K562 (cell line): ENCODE data around the gene LRIT1. TPM values are rescaled to one million over a fixed set of nuclear protein-coding genes. Genes with fewer than 3 reads are reported as not detected.

ENCODE experiments used
- ATAC-seq: fragments of 200-7000 bp; cut with Tn5 transposase; 3 replicates; pipeline ENCODE4 v1.9.1; 2020; ENCODE audit warnings: moderate library complexity
- BruUV-seq: library from RNA; stranded (reverse); fragments of 400-500 nt; replicated peaks from 2 replicates; lab custom pipeline; 2021; lab: Mats Ljungman, UMichigan
- CTCF ChIA-PET: fragments of 300-600 bp; formaldehyde crosslinking; extraction: SDS; loops from one replicate; lab custom pipeline; 2021; ENCODE audit warnings: low intra/inter-chr PET ratio; lab: Yijun Ruan, JAX
- POLR2A ChIA-PET: fragments of 300-600, 350-650 bp; sonication (Branson Sonifier 250); formaldehyde crosslinking; extraction: SDS; loops from one replicate; lab custom pipeline; 2021; ENCODE audit warnings: antibody characterized with exemption, inconsistent platforms; lab: Yijun Ruan, JAX
- DNase-seq, 4 experiments: peaks; one replicate each; pipeline versions ENCODE4 v3.0.0 to v3.0.0-alpha.2; 2011 to 2018; ENCODE audit warnings: low spot score in 3 of 4, mixed read lengths in 3 of 4; ENCODE audit errors: extremely low read depth in 1 of 4
- FAIRE-seq: peaks from 2 replicates; lab custom pipeline; 2011; peaks lifted over from hg19 to GRCh38; lab: Jason Lieb, UNC
- H2AFZ ChIP-seq: 2 replicates; pipeline ENCODE4 v1.6.0; 2011; ENCODE audit warnings: low read depth, low read length, control low read depth, inconsistent platforms
- H3K27ac ChIP-seq: fragments of 200-600 bp; 3 replicates; pipeline ENCODE4 v1.8.0; 2011; ENCODE audit warnings: low read depth, mild to moderate bottlenecking, control low read depth, inconsistent platforms, low read length, moderate library complexity, mixed read lengths; ENCODE audit errors: extremely low read depth
- H3K27me3 ChIP-seq, 2 experiments: fragments of 300-600 bp in 1 of 2; 2 replicates in 1 of 2; 3 replicates in 1 of 2; pipeline versions ENCODE4 v1.6.0 to v1.8.0; 2011; ENCODE audit warnings: inconsistent platforms in 2 of 2, low read length in 2 of 2, mild to moderate bottlenecking in 1 of 2, mixed read lengths in 1 of 2, moderate library complexity in 1 of 2; ENCODE audit not compliant: control insufficient read depth in 2 of 2, insufficient read depth in 2 of 2
- H3K36me3 ChIP-seq: fragments of 300-600 bp; 3 replicates; pipeline ENCODE4 v1.8.0; 2011; ENCODE audit warnings: mild to moderate bottlenecking, low read length, inconsistent platforms; ENCODE audit not compliant: control insufficient read depth, insufficient read depth
- H3K4me1 ChIP-seq, 2 experiments: fragments of 200-600 bp in 1 of 2; replicated peaks in 1 of 2; 2 replicates in 1 of 2; 3 replicates in 1 of 2; pipeline versions ENCODE4 v1.5.1 to v1.8.0; 2011; ENCODE audit warnings: inconsistent platforms in 2 of 2, low read length in 2 of 2, mild to moderate bottlenecking in 1 of 2, mixed read lengths in 1 of 2, moderate library complexity in 1 of 2; ENCODE audit not compliant: control insufficient read depth in 2 of 2, insufficient read depth in 2 of 2
- H3K4me2 ChIP-seq: 2 replicates; pipeline ENCODE4 v1.6.1; 2011; ENCODE audit warnings: low read length, control low read depth, inconsistent platforms, mixed read lengths; ENCODE audit not compliant: insufficient read depth
- H3K4me3 ChIP-seq: fragments of 200-600 bp; sonication (generic), shearing (Covaris generic); 2 replicates; pipeline ENCODE4 v1.5.1; 2016; ENCODE audit warnings: control low read depth, inconsistent platforms
- H3K79me2 ChIP-seq: fragments of 200-600 bp; 3 replicates; pipeline ENCODE4 v1.8.0; 2011; ENCODE audit warnings: low read length, inconsistent platforms; ENCODE audit not compliant: control insufficient read depth, insufficient read depth
- H3K9ac ChIP-seq, 2 experiments: 2 replicates each; pipeline versions ENCODE4 v1.6.0 to v1.6.1; 2011; ENCODE audit warnings: low read depth in 2 of 2, low read length in 2 of 2, control low read depth in 1 of 2, inconsistent platforms in 1 of 2, mild to moderate bottlenecking in 1 of 2, mixed read lengths in 1 of 2; ENCODE audit not compliant: insufficient read depth in 1 of 2
- H3K9me1 ChIP-seq: one replicate; pipeline ENCODE4 v1.6.0; 2011; ENCODE audit warnings: inconsistent platforms, mild to moderate bottlenecking, low read length, moderate library complexity; ENCODE audit not compliant: control insufficient read depth, insufficient read depth
- H3K9me3 ChIP-seq: replicated peaks from 2 replicates; pipeline ENCODE4 v1.5.1; 2011; ENCODE audit warnings: low read depth, low read length, inconsistent platforms; ENCODE audit not compliant: control insufficient read depth, insufficient read depth
- H4K20me1 ChIP-seq: replicated peaks from 2 replicates; pipeline ENCODE4 v1.6.1; 2011; ENCODE audit warnings: low read length, inconsistent platforms, mixed read lengths; ENCODE audit not compliant: control insufficient read depth, insufficient read depth
- CREB1 ChIP-seq, 2 experiments: sonication (generic) in 1 of 2; formaldehyde crosslinking in 1 of 2; IDR thresholded peaks; 2 replicates each; pipeline versions ENCODE4 v1.6.1 to v1.8.0; 2012 to 2022; ENCODE audit warnings: inconsistent platforms in 1 of 2, mild to moderate bottlenecking in 1 of 2, missing genetic modification reagents in 1 of 2, moderate library complexity in 1 of 2
- FOXK1 ChIP-seq: sonication (generic); formaldehyde crosslinking; IDR thresholded peaks from 2 replicates; pipeline ENCODE4 v1.8.0; 2022; ENCODE audit warnings: missing genetic modification reagents, mild to moderate bottlenecking, borderline replicate concordance
- L3MBTL2 ChIP-seq: fragments of 450-650 bp; IDR thresholded peaks from 2 replicates; pipeline ENCODE4 v1.6.1; 2016; ENCODE audit warnings: mild to moderate bottlenecking, moderate library complexity
- MAFG ChIP-seq: fragments of 450-650 bp; conservative IDR thresholded peaks from 2 replicates; pipeline ENCODE4 v1.6.1; 2016; ENCODE audit warnings: missing genetic modification characterization, missing compliant biosample characterization
- RBM22 ChIP-seq: fragments of 200-400 bp; formaldehyde crosslinking; IDR thresholded peaks from 2 replicates; pipeline ENCODE4 v1.6.1; 2018; ENCODE audit warnings: low read length, low read depth; ENCODE audit not compliant: poor library complexity, severe bottlenecking
- SAFB2 ChIP-seq: fragments of 200-400 bp; formaldehyde crosslinking; IDR thresholded peaks from 2 replicates; pipeline ENCODE4 v1.6.1; 2018; ENCODE audit warnings: borderline replicate concordance, low read length, low read depth, moderate library complexity; ENCODE audit not compliant: severe bottlenecking
- SP1 ChIP-seq: sonication (generic); formaldehyde crosslinking; IDR thresholded peaks from 2 replicates; pipeline ENCODE4 v1.8.1; 2022; ENCODE audit warnings: mild to moderate bottlenecking, missing genetic modification reagents
- ZC3H4 ChIP-seq: sonication (generic); formaldehyde crosslinking; IDR thresholded peaks from 2 replicates; pipeline ENCODE4 v1.9.0; 2021; ENCODE audit warnings: missing genetic modification reagents, borderline replicate concordance
- WGBS: fragments of 100-300 bp; shearing (Covaris generic); methylation state at CpG from one replicate; pipeline ENCODE4 v1.1.6; 2016; ENCODE audit warnings: low coverage, mixed read lengths; ENCODE audit not compliant: insufficient coverage; ENCODE audit errors: missing lambda C conversion rate; 5-methylcytosine and 5-hydroxymethylcytosine counted together
- in situ Hi-C: fragments of 300-500 bp; cut with MboI; formaldehyde crosslinking; loops from 4 replicates; pipeline ENCODE4 v1.15.0; 2018; ENCODE audit warnings: inconsistent platforms, mixed read lengths
- intact Hi-C: fragments of 100-400 bp; cut with micrococcal nuclease; formaldehyde crosslinking; loops from 2 replicates; pipeline ENCODE4 v1.14.2; 2022
- polyA plus RNA-seq, 8 experiments: library from polyadenylated mRNA; depleted of rRNA in 4 of 8; stranded (reverse) in 5 of 8; unstranded in 3 of 8; fragments of >200 nt; fragmentation: Nextera tagmentation in 2 of 8; fragmentation: Illumina TruSeq in 1 of 8; extraction: Ambion mirVana in 2 of 8; extraction: Trizol in 1 of 8; gene quantifications; 2 replicates each; pipeline versions ENCODE4 v1.2.1 to v1.2.3, GENCODE V29; 2011 to 2014; ENCODE audit warnings: inconsistent platforms in 1 of 8, missing spikeins in 1 of 8
- total RNA-seq, 7 experiments: library from RNA; depleted of rRNA in 6 of 7; stranded (reverse); fragments of >200 nt in 6 of 7; fragmentation: Illumina TruSeq in 2 of 7; extraction: Trizol in 2 of 7; gene quantifications; 2 replicates each; pipeline versions ENCODE4 v1.2.1 to v1.2.3, GENCODE V29; 2011 to 2021; ENCODE audit warnings: low replicate concordance in 1 of 7

LRIT1 gene
- total and polyA plus RNA-seq, 9 of the 15 experiments (the other 6 are each of a cell fraction or from before 2014, with no cell fraction given): not detected

DNA sequence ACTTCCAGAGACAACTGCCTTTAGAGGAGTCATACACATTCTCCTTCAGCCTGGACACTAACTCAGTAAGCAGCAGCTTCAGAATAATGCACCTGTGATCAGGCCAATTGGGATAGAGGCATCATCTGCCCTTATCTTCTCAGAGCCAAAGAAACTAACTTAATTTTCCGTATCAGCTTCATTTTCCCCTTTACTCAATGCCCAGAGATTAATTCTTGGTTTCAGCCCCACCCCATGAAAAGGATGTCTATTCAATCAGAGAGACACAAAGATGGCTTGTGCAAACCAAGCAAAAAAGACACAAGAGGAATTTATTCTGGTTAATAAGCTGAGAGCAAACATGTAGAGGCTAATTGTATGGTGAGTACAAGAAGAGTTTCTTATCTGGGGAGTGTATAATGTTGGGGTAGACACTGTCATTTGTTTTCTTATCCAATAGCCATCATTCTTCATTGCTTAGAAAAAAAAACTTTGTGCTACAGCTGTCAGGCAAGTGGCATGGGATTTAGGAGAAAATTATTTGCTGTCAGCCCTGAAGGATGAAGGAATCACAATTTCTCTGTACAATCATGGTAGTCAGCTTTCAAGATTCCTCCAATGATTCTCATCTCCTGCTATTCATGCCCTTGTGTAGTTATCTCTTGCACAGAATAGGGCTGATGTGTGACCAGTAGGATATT, 48.3 kb upstream of the LRIT1 start:
- intact Hi-C loops (no loop called here), in situ Hi-C loops (no loop called here)
- peaks cover 4% of the 10 kb centered on the region for H3K9me1 ChIP-seq
- H3K27me3 ChIP-seq: no peaks in the 10 kb centered on the region
- no peak overlapping the region for H2AFZ ChIP-seq
- no peak overlapping the region for H3K4me3 ChIP-seq
- TF ChIP-seq RBM22: no peak
- no peak for TF ChIP-seq CREB1 (IDR thresholded peaks at IDR 0.05)
- no peak for TF ChIP-seq CREB1 (CRISPR knock-in tag; IDR thresholded peaks at IDR 0.05)
- TF ChIP-seq SAFB2: no peak
- no peak for TF ChIP-seq ZC3H4 (CRISPR knock-in tag)
- TF ChIP-seq L3MBTL2: no peak
- no peak for TF ChIP-seq MAFG (tag)
- no peak for TF ChIP-seq FOXK1 (CRISPR knock-in tag)
- no peak for TF ChIP-seq SP1 (CRISPR knock-in tag)
- POLR2A ChIA-PET: interaction anchor here (0.6 to 1.3 kb wide), 2 partner anchors 9 to 10 kb away, joined by 3 to 5 read pairs; no protein-coding TSS in a partner anchor
- H3K79me2 ChIP-seq: no peaks in the 10 kb centered on the region
- no peak overlapping the region for H3K4me2 ChIP-seq
- no peak for ATAC-seq
- no peak overlapping the region for H3K27ac ChIP-seq
- no peaks in the 10 kb centered on the region for H3K9me3 ChIP-seq
- BruUV-seq: no TSS peak
- WGBS: 0% methylated on average over 1 of the region's 1 CpG
- H3K36me3 ChIP-seq: no peaks in the 10 kb centered on the region
- CTCF ChIA-PET: no interaction called here
- no peak overlapping the region for H3K9ac ChIP-seq
- 0 out of 2 replicates have a peak, but pooled peaks cover 7% of the 10 kb centered on the region for H4K20me1 ChIP-seq
- FAIRE-seq: no peak
- peaks cover 7 to 15% of the 10 kb centered on the region in 2 experiments; a peak in 4 of 5 replicates for H3K4me1 ChIP-seq
- DNase-seq: no peak
